Renal cortex interstitium (tissue), 11 donors: Measurements from ENCODE around the gene DUSP7. TPM values are rescaled to one million over a fixed set of nuclear protein-coding genes. Genes with fewer than 3 reads are reported as not detected.

Experiments
- DNase-seq, 11 donors: peaks; one replicate each; pipeline ENCODE4 v3.0.0-alpha.2; 2013; ENCODE audit warnings: low read depth in 9 of 11, low spot score in 4 of 11; ENCODE audit errors: extremely low read depth in 1 of 11
- polyA plus RNA-seq, 3 donors: library from polyadenylated mRNA; unstranded; fragments of 120-200 nt; gene quantifications; one replicate each; pipeline ENCODE4 v1.2.1, GENCODE V29; 2013; ENCODE audit not compliant: insufficient read length in 3 of 3

DUSP7 gene
- polyA plus RNA-seq, 3 donors: 14.8 to 19.0 (median 16.2) TPM

DNA sequence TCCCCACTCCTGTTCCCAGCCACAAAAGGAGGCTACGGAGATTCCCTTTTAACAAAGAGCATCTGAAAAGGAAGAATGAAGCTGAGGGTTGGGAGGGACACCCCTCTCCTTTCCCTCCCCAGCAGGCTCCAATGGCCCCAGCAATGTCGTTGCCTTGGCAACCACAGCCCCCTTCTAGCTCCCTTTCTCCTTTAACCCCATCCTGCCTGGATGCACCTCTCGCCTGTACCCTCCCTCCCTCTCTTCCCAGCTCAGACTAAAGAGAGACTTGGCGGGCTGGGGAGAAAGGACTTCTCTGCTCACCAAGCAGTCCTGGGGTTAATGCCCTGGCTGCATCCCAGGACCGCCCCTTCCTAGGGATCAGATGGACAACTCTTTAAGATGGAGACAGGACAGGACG is 53.6 kb downstream of the DUSP7 start:
- DNase-seq: no peak

DNA sequence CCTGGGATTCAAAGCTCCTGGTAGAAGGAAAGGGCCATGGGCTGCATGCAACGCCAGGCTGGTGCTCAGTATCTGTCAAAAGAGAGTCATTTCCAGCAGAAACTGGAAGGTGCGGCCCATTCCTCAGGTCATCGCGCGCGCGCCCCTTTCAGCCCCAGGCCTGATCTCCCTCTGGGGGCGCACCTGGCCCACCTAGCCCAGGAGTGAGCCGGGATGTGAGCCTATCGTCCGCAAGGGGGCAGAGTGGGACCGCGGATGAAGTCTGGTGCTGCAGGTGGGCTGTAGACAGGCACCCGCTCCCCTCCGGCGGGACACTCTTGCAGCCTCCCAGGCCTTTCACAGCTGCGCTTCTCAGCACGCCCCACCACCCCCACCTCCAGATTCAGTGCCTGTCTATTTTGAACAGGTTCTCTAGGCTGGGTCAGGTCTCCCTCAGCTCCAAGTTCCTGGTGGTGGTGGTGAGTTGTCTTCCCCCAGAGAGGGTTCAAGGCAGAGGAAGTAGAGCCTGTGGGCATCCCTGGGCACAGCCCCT is 54.9 kb downstream of the DUSP7 start:
- peak in 9 of 11 donors; percentile 62 to 82 (median 75) for DNase-seq

DNA sequence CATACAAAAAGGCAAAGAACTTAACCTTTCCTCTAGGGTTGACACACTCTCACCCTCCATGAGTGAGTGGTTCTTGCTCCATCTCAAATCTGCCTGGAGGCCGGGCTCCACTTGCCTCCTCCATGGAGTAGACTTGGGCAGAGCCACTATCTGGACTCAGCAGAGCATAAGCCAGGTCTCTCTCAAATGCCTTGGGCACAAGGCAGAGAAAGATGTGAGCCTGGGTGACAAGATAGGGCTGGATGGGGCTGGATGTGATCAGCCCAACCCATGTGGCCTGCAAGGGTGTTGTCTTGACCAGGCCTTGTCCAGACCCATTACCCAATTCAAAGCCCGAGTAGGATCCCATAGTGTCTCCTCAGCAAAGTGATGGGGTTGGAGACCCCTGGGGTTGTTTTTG is 56.5 kb downstream of the DUSP7 start:
- no peak for DNase-seq

Other genes starting within 250 kb of the DUSP7 start
- not detected for gene IQCF2, start 195.0 kb downstream of the DUSP7 start, polyA plus RNA-seq
- not detected for gene IQCF5, start 181.0 kb downstream of the DUSP7 start, polyA plus RNA-seq
- gene IQCF1, start 153.2 kb downstream of the DUSP7 start, polyA plus RNA-seq: not detected
- gene RRP9, start 114.7 kb downstream of the DUSP7 start, polyA plus RNA-seq: 10 to 100 TPM; 18.0 to 22.6 (median 20.3) TPM
- 10 to 100 TPM; 15.8 to 18.4 (median 16.8) TPM for gene PARP3, start 114.2 kb downstream of the DUSP7 start, polyA plus RNA-seq
- under 1 TPM; 0.40 to 0.83 (median 0.53) TPM for gene GPR62, start 101.2 kb downstream of the DUSP7 start, polyA plus RNA-seq
- 10 to 100 TPM; 56.0 to 77.4 (median 75.5) TPM for gene PCBP4, start 89.1 kb downstream of the DUSP7 start, polyA plus RNA-seq
- 10 to 100 TPM; 64.8 to 87.7 (median 83.3) TPM for gene ABHD14B, start 82.5 kb downstream of the DUSP7 start, polyA plus RNA-seq
- gene ABHD14A, start 81.5 kb downstream of the DUSP7 start, polyA plus RNA-seq: 10 to 100 TPM; 17.7 to 30.2 (median 28.7) TPM
- gene ACY1, start 73.0 kb downstream of the DUSP7 start, polyA plus RNA-seq: 100 to 1,000 TPM in 2 of 3 donors, 10 to 100 TPM in 1; 89.3 to 120 (median 118) TPM
- gene RPL29, start 60.7 kb downstream of the DUSP7 start, polyA plus RNA-seq: 1,000 to 10,000 TPM; 1,559 to 1,800 (median 1,682) TPM
- 10 to 100 TPM in 1 of 3 donors, 1 to 10 TPM in 2; 7.0 to 10.6 (median 8.5) TPM for gene POC1A, start 97.9 kb upstream of the DUSP7 start, polyA plus RNA-seq
- gene ALAS1, start 141.6 kb upstream of the DUSP7 start, polyA plus RNA-seq: 10 to 100 TPM; 46.4 to 49.2 (median 47.6) TPM
- gene TLR9, start 169.1 kb upstream of the DUSP7 start, polyA plus RNA-seq: under 1 TPM; 0.09 to 0.27 (median 0.17) TPM
- gene TWF2, start 182.6 kb upstream of the DUSP7 start, polyA plus RNA-seq: 10 to 100 TPM; 24.0 to 37.9 (median 30.0) TPM
- gene PPM1M, start 189.2 kb upstream of the DUSP7 start, polyA plus RNA-seq: 10 to 100 TPM; 17.9 to 20.4 (median 18.2) TPM
- 100 to 1,000 TPM in 2 of 3 donors, 10 to 100 TPM in 1; 88.4 to 112 (median 110) TPM for gene WDR82, start 222.1 kb upstream of the DUSP7 start, polyA plus RNA-seq
- 10 to 100 TPM; 26.2 to 49.4 (median 41.2) TPM for gene GLYCTK, start 231.3 kb upstream of the DUSP7 start, polyA plus RNA-seq